Ovary (tissue), 3 donors: ENCODE results near the gene PI4KA.

Source experiments
- POLR2A ChIP-seq: fragments of 450-650 bp; IDR thresholded peaks from one replicate; pipeline ENCODE4 v1.6.1; 2017; ENCODE audit warnings: antibody characterized with exemption, mild to moderate bottlenecking, moderate library complexity
- TF ChIP-seq, protein P1 (sequence below), 3 donors: fragments of 450-650 bp in 2 of 3; fragments of 200-600 bp in 1 of 3; IDR thresholded peaks; one replicate each; pipeline versions ENCODE4 v1.5.1 to v1.8.0; 2016 to 2022; ENCODE audit warnings: antibody characterized with exemption in 3 of 3, mild to moderate bottlenecking in 1 of 3
- donor health status: DM: no; HTN: no; CAD: no.

DNA sequence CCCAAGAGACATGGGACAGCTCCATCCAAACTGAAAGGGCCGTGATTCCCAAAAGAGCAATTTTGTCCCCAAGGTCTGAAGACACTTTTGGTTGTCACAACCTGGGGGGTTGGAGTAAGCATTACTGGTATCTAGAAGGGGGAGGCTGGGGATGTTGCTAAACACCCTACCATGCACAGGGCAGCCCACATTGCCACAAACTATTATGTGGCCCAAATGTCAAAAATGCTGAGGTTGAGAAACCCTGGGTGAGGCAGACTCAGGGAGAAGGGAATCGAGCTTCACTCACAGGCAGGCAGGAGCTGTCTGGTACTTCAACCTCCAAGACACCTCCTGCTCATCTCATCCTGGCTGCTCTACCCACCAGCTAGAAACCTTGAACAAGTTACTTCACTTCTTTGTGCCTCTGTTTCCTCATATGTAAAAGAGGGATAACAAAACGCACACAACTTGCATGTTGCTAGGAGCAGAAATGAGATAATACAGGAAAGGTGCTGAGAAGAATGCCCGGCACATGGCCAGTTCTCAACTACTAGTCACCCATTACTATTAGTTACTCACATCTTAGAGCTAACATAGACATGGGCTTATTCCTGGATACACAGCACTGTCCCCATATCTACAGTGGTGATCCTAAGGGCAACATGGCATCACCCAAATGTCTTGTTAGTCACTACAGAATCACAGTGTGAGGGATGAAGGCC lies 75.9 kb downstream of the PI4KA start:
- TF ChIP-seq POLR2A: no peak
- TF ChIP-seq, protein P1, sequence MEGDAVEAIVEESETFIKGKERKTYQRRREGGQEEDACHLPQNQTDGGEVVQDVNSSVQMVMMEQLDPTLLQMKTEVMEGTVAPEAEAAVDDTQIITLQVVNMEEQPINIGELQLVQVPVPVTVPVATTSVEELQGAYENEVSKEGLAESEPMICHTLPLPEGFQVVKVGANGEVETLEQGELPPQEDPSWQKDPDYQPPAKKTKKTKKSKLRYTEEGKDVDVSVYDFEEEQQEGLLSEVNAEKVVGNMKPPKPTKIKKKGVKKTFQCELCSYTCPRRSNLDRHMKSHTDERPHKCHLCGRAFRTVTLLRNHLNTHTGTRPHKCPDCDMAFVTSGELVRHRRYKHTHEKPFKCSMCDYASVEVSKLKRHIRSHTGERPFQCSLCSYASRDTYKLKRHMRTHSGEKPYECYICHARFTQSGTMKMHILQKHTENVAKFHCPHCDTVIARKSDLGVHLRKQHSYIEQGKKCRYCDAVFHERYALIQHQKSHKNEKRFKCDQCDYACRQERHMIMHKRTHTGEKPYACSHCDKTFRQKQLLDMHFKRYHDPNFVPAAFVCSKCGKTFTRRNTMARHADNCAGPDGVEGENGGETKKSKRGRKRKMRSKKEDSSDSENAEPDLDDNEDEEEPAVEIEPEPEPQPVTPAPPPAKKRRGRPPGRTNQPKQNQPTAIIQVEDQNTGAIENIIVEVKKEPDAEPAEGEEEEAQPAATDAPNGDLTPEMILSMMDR (IDR thresholded peaks at IDR 0.05): no peak
